HG03342 (cell line): ENCODE data around the gene LRRC32.

Experiments used
- ATAC-seq: cut with Tn5 transposase; IDR thresholded peaks from one replicate; pipeline ENCODE4 v1.9.1; 2021; ENCODE audit warnings: mild to moderate bottlenecking, moderate library complexity; ENCODE audit not compliant: unreplicated experiment

Gene LRRC32

GRCh38 chr11:76680518-76681425, 10.2 kb upstream of the LRRC32 start:
- ATAC-seq: no peak

- no peak for ATAC-seq
These were observed 7.8 kb upstream of the LRRC32 start for GRCh38 chr11:76678321-76678720.

GRCh38 chr11:76677458-76677765, 6.9 kb upstream of the LRRC32 start:
- no peak for ATAC-seq

GRCh38 chr11:76676636-76677457, 6.3 kb upstream of the LRRC32 start:
- no peak for ATAC-seq

DNA sequence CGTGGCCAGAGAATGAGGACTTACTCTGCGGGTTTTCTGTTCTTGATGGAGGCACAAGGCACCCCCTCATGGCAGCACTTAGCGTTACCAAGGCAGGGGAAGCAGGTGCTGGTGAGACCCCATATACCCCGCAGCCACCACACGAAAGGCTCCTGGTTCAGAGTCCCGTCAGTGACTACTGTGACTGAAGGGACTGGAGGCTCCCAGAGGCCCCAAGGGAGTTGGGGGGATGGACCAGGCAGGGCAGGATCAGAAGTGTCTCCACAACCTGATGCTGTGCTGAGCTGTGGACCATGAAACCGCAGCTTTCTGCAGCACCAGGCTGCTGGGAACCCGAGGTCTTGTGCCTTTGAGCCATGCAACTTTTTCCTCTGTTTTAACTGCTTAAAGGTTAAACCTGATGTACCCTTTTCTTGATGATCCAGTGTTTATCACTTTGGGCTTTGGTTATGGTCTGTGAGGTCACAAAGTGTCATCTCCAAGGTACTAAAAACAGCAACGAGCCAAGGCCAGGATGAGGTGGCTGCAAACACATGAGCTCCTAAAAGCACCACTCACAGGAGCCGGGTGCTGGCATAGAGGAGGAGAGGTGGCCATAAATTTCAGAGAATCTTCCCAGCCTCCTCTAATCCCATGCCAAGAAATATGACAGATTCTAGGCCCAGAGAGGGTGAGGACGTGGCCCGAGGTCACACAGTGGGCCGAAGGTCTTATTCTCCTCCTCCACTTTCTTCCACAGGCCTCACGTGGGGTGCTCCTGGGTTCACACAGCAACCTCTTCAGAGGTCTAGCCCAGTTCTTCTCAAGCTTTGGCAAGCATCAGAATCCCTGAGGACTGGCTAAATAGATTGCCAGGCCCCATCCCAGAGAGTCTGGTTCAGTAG, 4.2 kb upstream of the LRRC32 start:
- ATAC-seq: peak; percentile 29

DNA sequence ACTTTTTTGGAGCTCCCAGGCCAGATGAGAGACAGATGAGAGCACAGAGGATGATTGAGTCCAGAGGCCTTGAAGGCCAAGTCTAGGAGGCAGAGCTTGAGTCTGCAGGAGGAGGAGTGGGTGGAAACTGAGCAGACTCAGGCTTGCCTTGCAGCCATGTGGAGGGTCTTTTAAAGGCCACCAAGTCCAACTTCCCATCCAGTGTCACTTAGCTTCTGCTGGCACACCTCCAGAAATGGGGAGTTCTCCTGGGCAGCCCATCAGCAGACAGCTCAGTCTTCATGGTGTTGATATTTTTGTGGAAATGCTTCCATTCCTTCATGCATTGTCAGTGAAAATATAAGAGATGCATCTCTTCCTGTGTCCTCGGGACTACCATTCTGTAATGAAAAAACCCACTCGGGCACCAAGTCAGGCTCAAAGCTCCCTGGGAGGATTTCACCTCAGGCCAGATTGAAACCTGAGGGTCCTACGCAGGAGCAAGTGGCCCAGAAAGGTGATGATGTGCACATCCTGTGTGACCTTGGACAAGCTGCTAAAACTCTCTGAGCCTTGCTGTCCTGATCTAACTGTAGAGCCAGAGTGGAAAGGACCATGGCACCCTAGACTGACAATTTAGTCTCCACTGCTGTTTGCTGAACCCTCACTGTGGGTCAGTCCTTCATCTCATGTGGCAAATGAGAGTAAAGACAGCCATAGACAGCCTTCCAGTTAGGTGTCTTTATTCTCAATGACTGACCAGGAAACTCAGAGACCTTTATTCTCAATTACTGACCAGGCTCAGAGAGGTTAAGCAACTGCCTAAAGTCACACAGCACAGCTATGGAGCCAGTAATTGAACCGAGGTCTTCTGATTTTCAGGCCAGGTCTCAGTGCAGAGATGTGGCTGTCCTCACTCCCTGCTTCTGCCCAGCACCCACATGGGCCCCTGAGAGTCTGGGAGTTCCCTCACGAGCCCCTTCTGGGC, 2.9 kb upstream of the LRRC32 start:
- no peak for ATAC-seq

- peak; percentile 51 for ATAC-seq
These were observed 2.1 kb upstream of the LRRC32 start for GRCh38 chr11:76672431-76673175.

DNA sequence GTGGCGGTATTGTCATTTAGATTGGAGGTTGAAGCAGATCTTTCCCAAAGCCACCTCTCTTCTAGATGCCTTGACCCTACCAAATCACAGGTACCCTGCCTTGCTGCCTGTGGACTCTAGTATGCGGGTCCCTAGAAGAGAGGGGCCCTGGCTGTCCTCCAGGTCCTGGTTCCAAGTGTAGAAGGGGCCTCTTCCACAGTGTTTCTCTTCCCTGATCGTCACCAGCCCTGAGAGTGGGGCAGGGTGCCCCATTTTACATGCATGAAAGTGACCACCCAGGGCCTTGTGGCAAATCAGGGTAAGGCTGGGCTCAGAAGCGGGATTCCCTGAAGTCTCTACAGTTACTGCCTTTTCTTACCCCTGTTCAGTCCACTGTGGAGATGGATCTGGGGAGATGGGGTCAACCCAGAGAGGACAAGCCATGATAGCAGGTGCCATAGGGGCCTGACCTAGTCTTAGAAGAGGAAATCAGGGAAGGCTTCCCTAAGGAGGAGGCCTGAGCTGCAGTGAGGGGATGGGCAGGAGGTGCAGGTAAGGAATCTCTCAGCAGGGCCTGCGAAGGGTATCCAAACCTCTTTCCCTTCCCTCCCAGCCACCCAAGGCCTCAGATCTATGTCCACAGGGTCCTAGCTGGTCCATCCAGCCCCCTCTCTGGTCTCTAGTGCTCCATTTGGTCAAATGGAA, 1.2 kb upstream of the LRRC32 start:
- no peak for ATAC-seq

GRCh38 chr11:76671237-76671592, 668 bp upstream of the LRRC32 start:
- ATAC-seq: no peak

DNA sequence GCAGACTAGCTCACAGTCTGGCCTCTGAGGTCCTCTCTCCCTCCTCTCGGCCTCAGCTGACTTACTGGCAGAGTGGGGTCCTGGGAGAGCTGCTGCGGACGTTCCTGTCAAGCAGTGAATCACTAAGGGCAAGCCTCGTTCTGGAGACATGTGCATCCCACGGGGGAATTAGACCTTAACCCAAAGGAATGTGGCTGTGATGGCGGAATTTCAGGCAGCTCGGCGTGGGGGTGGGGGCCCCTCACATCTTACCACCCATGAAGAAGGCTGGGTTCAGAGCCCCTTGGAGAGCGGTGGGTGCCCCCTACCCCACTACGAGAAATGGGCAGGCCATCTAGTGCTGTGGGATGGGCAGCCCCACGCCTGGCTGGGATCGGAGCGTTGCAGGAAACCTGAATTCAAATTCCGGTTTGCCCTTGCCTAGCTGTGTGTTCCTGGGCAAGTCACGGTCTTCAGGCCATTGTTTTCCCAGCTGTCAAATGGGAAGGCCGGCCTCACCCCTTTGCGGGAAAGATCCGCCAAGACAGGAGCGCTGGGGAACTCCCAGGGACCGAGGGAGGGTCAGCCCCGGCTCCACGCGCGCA, 554 bp downstream of the LRRC32 start:
- ATAC-seq: no peak

DNA sequence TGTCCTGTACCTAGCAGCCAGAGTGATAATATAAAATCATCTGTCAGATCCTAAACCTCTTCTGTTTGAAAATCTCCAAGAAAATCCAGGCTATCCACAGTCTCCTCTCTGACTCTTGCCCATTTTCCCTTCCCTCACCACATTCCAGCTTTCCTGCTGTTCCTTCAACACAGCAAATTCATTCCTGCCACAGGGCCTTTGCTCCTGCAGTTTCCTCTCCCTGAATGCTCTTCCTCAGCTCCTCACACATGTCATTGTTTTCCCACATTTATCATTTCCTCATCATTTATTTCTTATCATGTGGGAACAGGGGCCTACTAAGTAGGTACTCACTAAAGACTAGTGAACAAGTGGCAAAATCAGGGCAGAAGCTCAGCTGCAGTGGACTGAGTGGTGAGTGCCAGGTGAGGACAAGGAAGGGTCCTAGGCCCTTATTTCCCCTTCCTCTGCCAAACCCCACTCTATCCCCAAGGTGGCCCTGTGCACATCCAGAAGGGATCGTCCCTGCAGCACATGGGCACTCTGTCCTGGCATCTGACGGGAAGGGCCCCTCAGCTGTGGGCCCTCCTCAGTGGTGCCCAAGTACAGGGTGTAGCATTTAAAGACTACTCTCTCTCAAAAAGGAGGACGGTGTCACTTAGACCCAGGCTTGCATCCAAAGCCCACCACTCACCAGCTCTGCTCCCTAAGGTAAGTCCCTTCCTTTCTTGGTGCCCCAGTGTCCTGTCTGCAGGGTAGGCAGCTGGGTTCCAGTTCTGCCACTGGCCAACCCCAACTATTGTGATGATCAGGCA, 2.0 kb downstream of the LRRC32 start:
- no peak for ATAC-seq

GRCh38 chr11:76667856-76668255, 2.7 kb downstream of the LRRC32 start:
- ATAC-seq: no peak

- ATAC-seq: no peak
These were observed 3.2 kb downstream of the LRRC32 start for GRCh38 chr11:76667271-76667818.

- ATAC-seq: no peak
These were observed 3.7 kb downstream of the LRRC32 start for GRCh38 chr11:76666830-76667229.

GRCh38 chr11:76666408-76666807, 4.1 kb downstream of the LRRC32 start:
- no peak for ATAC-seq

GRCh38 chr11:76665921-76666351, 4.6 kb downstream of the LRRC32 start:
- no peak for ATAC-seq

DNA sequence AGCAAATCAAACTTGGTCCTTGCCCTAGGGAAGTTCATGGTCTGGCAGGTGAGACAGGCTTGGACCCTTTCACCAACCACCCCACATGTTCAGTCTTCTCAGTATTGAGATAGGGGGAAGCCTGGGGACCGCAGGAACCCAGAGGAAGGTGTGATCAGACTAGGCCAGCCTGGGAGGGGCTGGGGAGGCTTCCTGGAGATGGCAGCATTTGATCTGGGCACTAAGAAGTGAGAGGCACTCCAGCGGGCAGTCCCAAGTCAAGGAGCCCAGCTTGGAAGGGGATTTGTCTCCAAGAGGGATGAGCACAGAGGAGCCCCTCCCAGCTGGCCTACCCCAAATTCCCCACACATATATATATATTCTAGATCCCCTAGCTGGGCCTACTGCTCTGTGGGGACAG, 5.4 kb downstream of the LRRC32 start:
- ATAC-seq: no peak
